Neutrophil (primary cell): Measurements from ENCODE around the gene SLC45A1.

ENCODE experiments used
- H3K27ac ChIP-seq: fragments of 200-600 bp; sonication (generic); 2 replicates; pipeline ENCODE4 v1.5.1; 2016; ENCODE audit warnings: mild to moderate bottlenecking, moderate library complexity
- H3K27me3 ChIP-seq: fragments of 200-600 bp; sonication (generic); 2 replicates; pipeline ENCODE4 v1.6.0; 2016; ENCODE audit warnings: mild to moderate bottlenecking
- H3K36me3 ChIP-seq: fragments of 200-600 bp; sonication (generic); 2 replicates; pipeline ENCODE4 v1.5.1; 2017
- H3K4me1 ChIP-seq, 2 experiments: fragments of 200-600 bp in 1 of 2; sonication (generic) in 1 of 2; 1 replicate in 1 of 2; 2 replicates in 1 of 2; pipeline versions ENCODE4 v1.5.1 to v1.6.1; 2013 to 2016; ENCODE audit warnings: low read depth in 1 of 2, low read length in 1 of 2, mild to moderate bottlenecking in 1 of 2, moderate library complexity in 1 of 2; ENCODE audit not compliant: control insufficient read depth in 1 of 2, insufficient read depth in 1 of 2
- H3K4me3 ChIP-seq, 2 experiments: fragments of 200-600 bp in 1 of 2; sonication (generic) in 1 of 2; 1 replicate in 1 of 2; 2 replicates in 1 of 2; pipeline ENCODE4 v1.5.1; 2013 to 2016; ENCODE audit warnings: low read depth in 1 of 2, low read length in 1 of 2, mild to moderate bottlenecking in 1 of 2, moderate library complexity in 1 of 2
- H3K9me3 ChIP-seq: fragments of 200-600 bp; sonication (generic); 2 replicates; pipeline ENCODE4 v1.5.1; 2016
- CTCF ChIP-seq: fragments of 200-600 bp; sonication (generic); IDR thresholded peaks from 2 replicates; pipeline ENCODE4 v1.5.1; 2016; ENCODE audit warnings: antibody characterized with exemption

SLC45A1 gene

GRCh38 chr1:8326265-8326664 is 8.4 kb downstream of the SLC45A1 start:
- Histone ChIP-seq H3K27me3 (peaks cover 8% of the 10 kb centered on the region), H3K27ac (no peak overlapping the region), H3K4me3 (no peak overlapping the region), H3K9me3 (no peaks in the 10 kb centered on the region), H3K36me3 (no peaks in the 10 kb centered on the region), H3K4me1 (no peaks in the 10 kb centered on the region)
- no peak for TF ChIP-seq CTCF

- no peak for TF ChIP-seq CTCF
- no peak overlapping the region for H3K4me3 ChIP-seq
- no peaks in the 10 kb centered on the region for H3K4me1 ChIP-seq
- no peaks in the 10 kb centered on the region for H3K9me3 ChIP-seq
- H3K27ac ChIP-seq, result no peak overlapping the region
- no peaks in the 10 kb centered on the region for H3K27me3 ChIP-seq
- no peaks in the 10 kb centered on the region for H3K36me3 ChIP-seq
Observed at GRCh38 chr1:8328271-8328670, 10.4 kb downstream of the SLC45A1 start.

- no peaks in the 10 kb centered on the region for H3K9me3 ChIP-seq
- no peaks in the 10 kb centered on the region for H3K27me3 ChIP-seq
- H3K27ac ChIP-seq, result no peak overlapping the region
- H3K4me1 ChIP-seq, result no peaks in the 10 kb centered on the region
- H3K36me3 ChIP-seq, result no peaks in the 10 kb centered on the region
- no peak for TF ChIP-seq CTCF
- H3K4me3 ChIP-seq, result no peak overlapping the region
Observed at GRCh38 chr1:8329439-8329838, 11.5 kb downstream of the SLC45A1 start.

GRCh38 chr1:8329858-8330257 is 11.9 kb downstream of the SLC45A1 start:
- Histone ChIP-seq H3K9me3 (no peaks in the 10 kb centered on the region), H3K4me3 (no peak overlapping the region), H3K36me3 (no peaks in the 10 kb centered on the region), H3K27me3 (no peaks in the 10 kb centered on the region), H3K4me1 (no peaks in the 10 kb centered on the region), H3K27ac (no peak overlapping the region)
- TF ChIP-seq CTCF, result no peak

- Histone ChIP-seq H3K4me3 (no peak overlapping the region), H3K36me3 (no peaks in the 10 kb centered on the region), H3K4me1 (no peaks in the 10 kb centered on the region), H3K27ac (no peak overlapping the region), H3K27me3 (no peaks in the 10 kb centered on the region), H3K9me3 (no peaks in the 10 kb centered on the region)
- no peak for TF ChIP-seq CTCF
Observed at GRCh38 chr1:8330271-8331125, 12.6 kb downstream of the SLC45A1 start.
